HFFc6 (cell line): ENCODE results near the gene SLC30A2. TPM values are rescaled to one million over a fixed set of nuclear protein-coding genes. Genes with fewer than 3 reads are reported as not detected.

Experiments used
- DNase-seq: peaks from one replicate; pipeline ENCODE4 v3.0.0-alpha.2; 2018
- H3K27ac Mint-ChIP-seq: 2 replicates; pipeline ENCODE4 v1.8.0; 2020; ENCODE audit warnings: mild to moderate bottlenecking, mixed read lengths
- H3K27me3 Mint-ChIP-seq: 2 replicates; pipeline ENCODE4 v1.8.0; 2021; ENCODE audit warnings: mild to moderate bottlenecking, moderate library complexity, mixed read lengths; ENCODE audit not compliant: insufficient read depth
- H3K36me3 Mint-ChIP-seq: 2 replicates; pipeline ENCODE4 v1.8.0; 2021; ENCODE audit warnings: low read depth, mixed read lengths
- H3K4me1 Mint-ChIP-seq: 2 replicates; pipeline ENCODE4 v1.8.0; 2020; ENCODE audit warnings: low read depth, mixed read lengths
- H3K4me3 Mint-ChIP-seq: 2 replicates; pipeline ENCODE4 v1.8.0; 2020; ENCODE audit warnings: mild to moderate bottlenecking, moderate library complexity, mixed read lengths
- H3K9me3 Mint-ChIP-seq: 2 replicates; pipeline ENCODE4 v1.8.0; 2020; ENCODE audit warnings: mild to moderate bottlenecking, mixed read lengths
- total RNA-seq, 6 experiments: library from RNA; stranded (reverse); fragmentation: NEBNext Ultra II Directional; extraction: Animal tissue kit (Norgen Biotek cat#: 25700); gene quantifications; 2 replicates in 1 of 6; 3 replicates in 5 of 6; pipeline ENCODE4 v1.2.3, GENCODE V29; 2021
- TF ChIP-seq, protein P1 (sequence below): fragments of 200-600 bp; sonication (generic); IDR thresholded peaks from 2 replicates; pipeline ENCODE4 v1.5.0; 2021; ENCODE audit warnings: antibody characterized with exemption, mild to moderate bottlenecking

SLC30A2 gene
- total RNA-seq, 6 experiments from 2014 or later = not detected

DNA sequence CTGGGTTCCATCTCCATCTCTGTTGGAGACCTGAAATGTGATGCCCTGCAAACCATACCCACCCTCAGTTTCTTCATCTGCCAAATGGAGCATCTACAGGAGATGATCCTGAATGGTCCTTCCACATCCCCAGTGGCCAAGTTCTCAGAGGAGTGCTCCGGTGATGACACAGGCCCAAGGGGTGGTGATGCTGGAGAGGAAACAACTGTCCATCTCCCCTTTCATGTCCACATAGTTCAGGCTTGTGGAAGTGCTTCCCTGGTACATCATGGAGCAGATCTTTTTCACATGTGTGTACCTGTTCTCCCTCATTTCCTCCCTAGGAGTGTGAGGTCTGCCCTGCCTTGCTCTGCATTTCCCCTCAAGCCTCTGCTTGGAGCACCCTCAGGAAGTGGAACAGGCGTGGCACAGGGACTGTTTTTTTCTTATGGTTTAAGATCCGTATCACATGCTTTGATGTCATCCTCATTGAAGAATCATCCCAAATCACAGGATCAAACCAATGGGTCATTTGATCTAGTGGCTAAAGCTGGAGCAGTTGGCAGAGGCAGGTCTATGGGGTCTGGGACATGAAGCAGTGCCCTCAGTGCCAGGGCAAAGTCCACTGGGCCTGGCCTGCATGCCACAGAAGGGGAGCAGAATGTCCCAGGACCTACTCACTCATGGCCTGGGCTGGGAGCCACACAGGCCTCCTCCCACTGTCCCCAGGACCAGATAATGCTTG, 29.7 kb upstream of the SLC30A2 start:
- Mint-ChIP-seq H3K4me3 (no peak overlapping the region), H3K4me1 (no peaks in the 10 kb centered on the region), H3K27me3 (peaks cover 63% of the 10 kb centered on the region), H3K27ac (no peak overlapping the region), H3K36me3 (no peaks in the 10 kb centered on the region), H3K9me3 (no peaks in the 10 kb centered on the region)
- TF ChIP-seq, protein P1, sequence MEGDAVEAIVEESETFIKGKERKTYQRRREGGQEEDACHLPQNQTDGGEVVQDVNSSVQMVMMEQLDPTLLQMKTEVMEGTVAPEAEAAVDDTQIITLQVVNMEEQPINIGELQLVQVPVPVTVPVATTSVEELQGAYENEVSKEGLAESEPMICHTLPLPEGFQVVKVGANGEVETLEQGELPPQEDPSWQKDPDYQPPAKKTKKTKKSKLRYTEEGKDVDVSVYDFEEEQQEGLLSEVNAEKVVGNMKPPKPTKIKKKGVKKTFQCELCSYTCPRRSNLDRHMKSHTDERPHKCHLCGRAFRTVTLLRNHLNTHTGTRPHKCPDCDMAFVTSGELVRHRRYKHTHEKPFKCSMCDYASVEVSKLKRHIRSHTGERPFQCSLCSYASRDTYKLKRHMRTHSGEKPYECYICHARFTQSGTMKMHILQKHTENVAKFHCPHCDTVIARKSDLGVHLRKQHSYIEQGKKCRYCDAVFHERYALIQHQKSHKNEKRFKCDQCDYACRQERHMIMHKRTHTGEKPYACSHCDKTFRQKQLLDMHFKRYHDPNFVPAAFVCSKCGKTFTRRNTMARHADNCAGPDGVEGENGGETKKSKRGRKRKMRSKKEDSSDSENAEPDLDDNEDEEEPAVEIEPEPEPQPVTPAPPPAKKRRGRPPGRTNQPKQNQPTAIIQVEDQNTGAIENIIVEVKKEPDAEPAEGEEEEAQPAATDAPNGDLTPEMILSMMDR = no peak
- no peak for DNase-seq

DNA sequence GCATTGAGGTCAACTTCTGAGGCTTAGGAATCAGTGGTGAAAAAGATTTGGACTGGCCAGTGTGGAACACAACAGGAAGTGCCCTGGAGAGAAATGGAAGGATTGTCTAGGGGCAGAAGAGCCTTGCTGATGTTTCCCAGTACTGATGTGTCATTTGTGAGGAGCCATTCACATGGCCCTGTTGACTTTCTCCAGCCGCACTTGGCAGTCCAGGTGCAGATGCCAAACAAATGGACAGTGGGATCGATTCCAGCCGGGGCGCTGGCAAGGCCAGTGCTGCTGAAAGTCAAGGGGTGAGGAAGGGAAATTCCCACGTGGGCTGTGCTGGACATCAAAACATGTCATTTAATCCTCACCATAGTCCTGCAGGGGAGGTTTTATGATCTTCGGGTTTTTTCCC, 26.4 kb upstream of the SLC30A2 start:
- no peak overlapping the region for H3K27ac Mint-ChIP-seq
- no peaks in the 10 kb centered on the region for H3K9me3 Mint-ChIP-seq
- no peaks in the 10 kb centered on the region for H3K4me1 Mint-ChIP-seq
- H3K36me3 Mint-ChIP-seq = no peaks in the 10 kb centered on the region
- TF ChIP-seq, protein P1 = no peak
- peaks cover 67% of the 10 kb centered on the region for H3K27me3 Mint-ChIP-seq
- H3K4me3 Mint-ChIP-seq = no peak overlapping the region
- no peak for DNase-seq

DNA sequence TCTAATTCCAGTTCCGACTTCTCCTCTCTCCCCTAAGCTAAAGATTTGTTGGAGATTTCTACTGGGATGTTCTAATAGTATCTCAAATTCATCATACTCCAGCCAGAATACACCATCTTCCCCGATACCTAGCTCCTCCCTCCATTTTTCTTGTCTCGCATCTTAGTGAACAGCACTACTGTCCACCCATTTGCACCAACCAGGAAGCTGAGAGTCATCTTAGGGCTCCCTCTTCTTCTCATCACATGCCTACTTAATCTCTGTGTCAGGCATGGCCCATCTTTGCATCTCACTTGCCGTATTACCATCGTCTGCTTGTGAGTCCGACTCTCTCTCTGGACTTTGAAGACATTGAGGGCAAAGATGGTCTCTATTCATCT, 25.0 kb upstream of the SLC30A2 start:
- DNase-seq = no peak
- H3K27me3 Mint-ChIP-seq = peaks cover 70% of the 10 kb centered on the region
- H3K27ac Mint-ChIP-seq = no peak overlapping the region
- no peak overlapping the region for H3K4me3 Mint-ChIP-seq
- TF ChIP-seq, protein P1 = no peak
- no peaks in the 10 kb centered on the region for H3K4me1 Mint-ChIP-seq
- H3K9me3 Mint-ChIP-seq = no peaks in the 10 kb centered on the region
- no peaks in the 10 kb centered on the region for H3K36me3 Mint-ChIP-seq

DNA sequence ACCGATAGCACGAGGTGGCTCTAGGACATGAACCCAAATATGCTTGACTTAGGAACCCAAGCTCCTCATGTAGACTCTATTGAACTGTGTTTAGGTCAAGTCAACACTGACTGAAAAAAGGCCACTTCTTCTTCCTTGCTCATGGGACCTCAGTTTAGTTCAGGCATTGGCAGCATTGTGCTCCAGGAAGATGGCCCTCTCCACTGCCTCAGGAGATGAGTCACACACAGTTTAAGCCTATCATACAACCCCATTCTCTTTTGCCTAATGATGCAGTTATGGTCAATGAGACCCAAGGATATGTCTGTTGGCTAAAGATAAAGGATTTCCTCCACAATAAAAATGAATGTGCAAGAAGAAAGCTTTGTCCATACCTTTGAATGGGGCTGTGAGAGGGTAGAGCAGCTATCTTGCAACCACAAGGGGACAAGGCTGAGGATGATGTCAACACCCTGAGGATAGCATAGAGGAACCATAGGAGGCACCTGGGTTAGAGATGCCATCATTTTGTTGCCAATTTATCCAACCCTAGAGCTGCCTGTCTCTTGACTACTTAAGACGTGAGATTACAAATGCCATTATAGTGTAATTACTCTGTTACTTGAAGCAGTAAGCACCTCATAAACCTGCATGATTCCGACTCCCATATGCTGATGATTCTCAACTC, 24.5 kb upstream of the SLC30A2 start:
- no peak overlapping the region for H3K4me3 Mint-ChIP-seq
- H3K27ac Mint-ChIP-seq = no peak overlapping the region
- no peak for DNase-seq
- H3K27me3 Mint-ChIP-seq = peaks cover 71% of the 10 kb centered on the region
- TF ChIP-seq, protein P1 = no peak
- H3K36me3 Mint-ChIP-seq = no peaks in the 10 kb centered on the region
- H3K9me3 Mint-ChIP-seq = no peaks in the 10 kb centered on the region
- no peaks in the 10 kb centered on the region for H3K4me1 Mint-ChIP-seq

DNA sequence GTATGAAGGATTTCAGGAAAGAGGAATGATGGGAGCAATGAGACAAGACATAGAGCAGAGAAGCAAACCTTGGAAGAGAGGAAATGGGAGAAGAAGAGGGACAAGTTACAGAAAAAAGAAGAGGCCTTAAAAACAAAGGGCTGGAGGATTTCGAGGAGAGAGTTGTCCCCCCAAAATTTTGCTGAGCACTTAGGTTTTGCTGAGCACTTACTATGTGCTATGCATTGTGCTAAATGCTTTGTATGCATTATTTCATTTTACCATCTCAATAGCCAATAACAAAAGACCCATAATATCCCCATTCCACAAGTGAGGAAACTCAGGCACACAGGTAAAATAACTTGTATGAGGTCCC, 24.0 kb upstream of the SLC30A2 start:
- TF ChIP-seq, protein P1 = no peak
- peaks cover 71% of the 10 kb centered on the region for H3K27me3 Mint-ChIP-seq
- H3K27ac Mint-ChIP-seq = no peak overlapping the region
- DNase-seq = no peak
- no peak overlapping the region for H3K4me3 Mint-ChIP-seq
- no peaks in the 10 kb centered on the region for H3K4me1 Mint-ChIP-seq
- no peaks in the 10 kb centered on the region for H3K9me3 Mint-ChIP-seq
- H3K36me3 Mint-ChIP-seq = no peaks in the 10 kb centered on the region
